RWPE1 (cell line): ENCODE measurements around the gene PLCD3.
A peak's percentile ranks its signal among the peaks of the same experiment; 100 is the strongest.

Experiments used
- CTCF ChIA-PET: fragments of 350-600 bp; sonication (Branson Sonifier 250); formaldehyde crosslinking; extraction: SDS; loops from one replicate; lab custom pipeline; 2021; lab: Yijun Ruan, JAX
- POLR2A ChIA-PET: fragments of 400-600 bp; formaldehyde crosslinking; extraction: SDS; loops from one replicate; lab custom pipeline; 2020; ENCODE audit warnings: antibody characterized with exemption; ENCODE audit not compliant: low non-redundant PET; lab: Yijun Ruan, JAX
- DNase-seq: peaks from one replicate; pipeline ENCODE4 v3.0.0; 2012; ENCODE audit warnings: low spot score
- H3K27ac ChIP-seq: fragments of 450-650 bp; 2 replicates; pipeline ENCODE4 v1.5.1; 2017
- TF ChIP-seq, protein P1 (sequence below): fragments of 450-650 bp; conservative IDR thresholded peaks from 2 replicates; pipeline ENCODE4 v1.5.1; 2017; ENCODE audit warnings: low read depth, mild to moderate bottlenecking

The PLCD3 gene

DNA sequence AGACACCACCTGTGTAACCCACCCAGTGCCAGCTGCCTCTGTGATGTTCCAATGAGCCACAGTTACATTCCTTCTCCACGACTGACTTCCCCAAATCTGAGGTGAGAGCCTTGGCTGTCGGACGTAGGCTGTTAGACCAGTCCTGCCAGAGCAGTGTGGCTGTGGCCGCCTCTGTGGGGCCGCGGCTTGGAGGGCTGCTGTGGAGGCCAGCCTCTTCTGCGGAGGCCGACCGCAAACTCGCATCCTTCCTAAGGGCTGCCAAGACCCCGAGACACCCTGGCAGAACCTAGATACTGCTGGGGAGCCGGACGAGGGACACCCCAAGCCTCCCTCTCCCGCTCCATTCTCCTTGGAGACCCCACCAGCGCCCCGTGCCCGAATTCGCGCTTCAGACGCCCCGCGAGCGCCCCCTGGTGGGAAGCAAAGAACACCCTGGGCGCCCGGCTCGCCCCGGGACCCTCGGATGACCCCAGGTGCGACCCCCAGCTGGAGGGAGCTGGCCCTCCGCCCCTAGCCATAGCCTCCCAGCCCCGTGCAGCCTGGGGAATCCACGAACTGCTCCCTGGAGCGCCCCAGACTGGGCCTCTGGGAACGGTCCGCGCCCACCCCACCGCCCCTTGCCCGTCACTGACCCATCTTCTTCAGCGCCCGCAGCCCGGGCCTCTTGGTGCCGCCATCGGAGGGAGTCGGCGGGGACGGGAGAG is 547 bp downstream of the PLCD3 start:
- DNase-seq, result no peak
- ChIA-PET POLR2A (no interaction called here), CTCF (interaction anchor here (0.6 to 2.3 kb wide), 13 partner anchors 10 to 357 kb away, joined by 3 to 11 read pairs (median 4); partner anchors contain the start of gene HEXIM1)
- TF ChIP-seq, protein P1, sequence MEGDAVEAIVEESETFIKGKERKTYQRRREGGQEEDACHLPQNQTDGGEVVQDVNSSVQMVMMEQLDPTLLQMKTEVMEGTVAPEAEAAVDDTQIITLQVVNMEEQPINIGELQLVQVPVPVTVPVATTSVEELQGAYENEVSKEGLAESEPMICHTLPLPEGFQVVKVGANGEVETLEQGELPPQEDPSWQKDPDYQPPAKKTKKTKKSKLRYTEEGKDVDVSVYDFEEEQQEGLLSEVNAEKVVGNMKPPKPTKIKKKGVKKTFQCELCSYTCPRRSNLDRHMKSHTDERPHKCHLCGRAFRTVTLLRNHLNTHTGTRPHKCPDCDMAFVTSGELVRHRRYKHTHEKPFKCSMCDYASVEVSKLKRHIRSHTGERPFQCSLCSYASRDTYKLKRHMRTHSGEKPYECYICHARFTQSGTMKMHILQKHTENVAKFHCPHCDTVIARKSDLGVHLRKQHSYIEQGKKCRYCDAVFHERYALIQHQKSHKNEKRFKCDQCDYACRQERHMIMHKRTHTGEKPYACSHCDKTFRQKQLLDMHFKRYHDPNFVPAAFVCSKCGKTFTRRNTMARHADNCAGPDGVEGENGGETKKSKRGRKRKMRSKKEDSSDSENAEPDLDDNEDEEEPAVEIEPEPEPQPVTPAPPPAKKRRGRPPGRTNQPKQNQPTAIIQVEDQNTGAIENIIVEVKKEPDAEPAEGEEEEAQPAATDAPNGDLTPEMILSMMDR, result peak; percentile 94
- peak overlapping the region; percentile 100 for H3K27ac ChIP-seq

DNA sequence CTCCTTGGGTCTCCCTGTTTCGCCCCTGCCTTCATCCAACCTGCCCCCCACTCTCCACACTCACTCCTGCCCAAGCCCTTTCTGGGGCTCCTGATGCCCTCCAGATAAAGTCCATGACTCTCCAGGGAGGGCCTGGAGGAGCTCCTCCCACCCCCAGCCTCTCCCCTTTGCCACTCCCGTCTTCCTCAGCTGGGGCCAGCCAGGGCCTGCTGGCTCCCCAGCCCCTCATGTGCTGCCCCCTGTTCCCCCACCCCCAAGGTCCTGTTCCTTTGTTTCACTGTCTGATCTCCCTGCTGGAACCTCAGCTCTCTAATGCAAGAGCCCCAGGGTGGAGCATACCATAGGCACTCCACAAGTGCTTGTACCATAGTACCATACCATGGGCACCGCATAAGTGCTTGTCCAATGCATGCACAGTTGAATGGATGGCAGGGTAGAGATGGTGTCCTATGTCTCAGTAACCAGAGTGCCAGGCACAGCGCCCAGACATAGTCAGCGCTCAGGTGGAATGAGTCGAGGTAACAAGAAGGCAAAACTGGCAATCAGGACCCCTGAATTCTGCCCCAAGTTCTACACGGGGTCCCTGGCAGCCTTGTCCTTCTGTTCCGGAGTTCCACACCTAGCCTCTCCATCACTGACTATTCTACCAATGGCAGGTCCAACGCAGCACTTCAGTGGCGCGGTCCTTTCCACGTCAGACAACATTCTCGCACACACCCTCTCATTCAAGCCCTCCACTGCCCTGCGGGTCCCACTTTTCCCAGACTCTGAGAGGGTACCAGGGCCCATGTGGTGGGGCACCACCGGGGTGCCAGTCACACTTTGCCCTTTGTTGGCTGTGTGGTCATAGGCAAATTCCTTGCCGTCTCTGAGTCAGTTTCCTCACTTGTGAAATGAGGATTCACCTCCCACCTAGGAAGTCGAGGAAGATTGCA is 1.4 kb downstream of the PLCD3 start:
- TF ChIP-seq, protein P1, result no peak
- ChIA-PET CTCF (interaction anchor here (0.6 to 2.3 kb wide), 9 partner anchors 9 to 356 kb away, joined by 3 to 11 read pairs (median 5); no protein-coding TSS in a partner anchor), POLR2A (no interaction called here)
- no peak for DNase-seq
- H3K27ac ChIP-seq, result peak overlapping the region; percentile 100

DNA sequence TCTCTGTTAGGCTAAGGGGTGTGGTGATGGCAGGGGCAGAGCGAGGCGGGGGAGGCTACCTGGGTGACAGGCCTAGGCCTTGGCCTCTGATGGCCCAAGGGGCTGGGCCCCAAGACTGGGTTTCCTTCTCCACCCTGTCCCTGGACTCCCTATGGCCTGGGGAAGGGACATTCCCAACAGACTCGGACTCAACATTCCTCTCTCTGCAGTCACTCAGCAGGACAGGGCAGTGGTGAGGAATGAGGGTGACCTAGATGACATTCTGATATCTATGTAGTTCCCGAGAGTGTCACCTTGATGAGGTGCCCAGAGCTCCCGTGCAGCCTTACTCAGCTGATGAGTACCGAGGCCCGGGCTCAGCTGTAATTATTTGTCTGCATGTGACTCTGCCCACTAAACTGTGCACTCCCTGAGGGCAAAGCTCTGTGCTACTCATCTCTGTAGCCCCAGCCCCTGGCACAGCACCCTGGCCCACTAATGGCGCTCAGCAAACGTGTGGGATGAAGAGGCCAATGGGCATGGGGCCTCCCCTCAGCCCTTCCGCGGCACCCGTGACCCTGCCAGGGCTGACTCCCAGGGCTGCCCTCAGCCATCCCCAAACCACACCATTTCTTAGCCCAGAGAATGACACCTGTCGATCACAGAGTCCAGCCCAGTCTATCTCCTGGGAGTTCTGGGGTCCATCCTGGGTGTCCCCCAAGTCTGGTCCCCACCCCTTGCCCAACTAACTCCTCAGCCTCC is 2.2 kb downstream of the PLCD3 start:
- DNase-seq, result no peak
- ChIA-PET CTCF (interaction anchor here (0.5 to 1.7 kb wide), 6 partner anchors 12 to 232 kb away, joined by 3 to 5 read pairs (median 4); no protein-coding TSS in a partner anchor), POLR2A (no interaction called here)
- TF ChIP-seq, protein P1, result no peak
- peak overlapping the region; percentile 100 for H3K27ac ChIP-seq

DNA sequence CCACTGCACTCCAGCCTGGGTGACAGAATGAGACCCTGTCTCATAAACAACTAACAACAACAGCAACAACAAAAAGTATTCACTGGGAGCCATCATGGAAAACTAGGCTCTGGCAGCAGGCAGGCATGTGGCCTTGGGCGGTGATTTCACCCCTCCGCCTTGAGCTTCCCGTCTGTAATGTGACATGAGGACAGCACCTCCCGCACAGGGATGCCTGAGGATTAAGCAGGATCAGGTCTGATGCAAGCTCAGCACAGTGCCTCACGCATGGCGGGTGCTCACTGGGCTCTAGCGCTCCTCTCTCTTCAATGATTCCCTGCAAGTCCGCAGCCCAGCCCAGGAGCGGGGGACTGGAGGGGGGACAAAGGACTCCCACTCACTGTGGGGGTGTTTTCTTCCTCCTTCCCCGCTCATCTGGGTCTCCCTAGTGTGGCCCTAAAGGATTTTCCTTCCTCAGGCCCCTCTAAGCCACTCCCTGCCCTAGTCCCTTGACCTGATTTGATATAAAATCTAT is 2.8 kb downstream of the PLCD3 start:
- H3K27ac ChIP-seq, result peak overlapping the region; percentile 100
- CTCF ChIA-PET, result interaction anchor here (0.5 to 1.0 kb wide), 7 partner anchors 12 to 232 kb away, joined by 3 to 5 read pairs (median 4); no protein-coding TSS in a partner anchor
- POLR2A ChIA-PET, result interaction anchor here (0.5 kb wide), 1 partner anchor 19 kb away, joined by 3 read pairs; no protein-coding TSS in a partner anchor
- DNase-seq, result no peak
- TF ChIP-seq, protein P1, result no peak

DNA sequence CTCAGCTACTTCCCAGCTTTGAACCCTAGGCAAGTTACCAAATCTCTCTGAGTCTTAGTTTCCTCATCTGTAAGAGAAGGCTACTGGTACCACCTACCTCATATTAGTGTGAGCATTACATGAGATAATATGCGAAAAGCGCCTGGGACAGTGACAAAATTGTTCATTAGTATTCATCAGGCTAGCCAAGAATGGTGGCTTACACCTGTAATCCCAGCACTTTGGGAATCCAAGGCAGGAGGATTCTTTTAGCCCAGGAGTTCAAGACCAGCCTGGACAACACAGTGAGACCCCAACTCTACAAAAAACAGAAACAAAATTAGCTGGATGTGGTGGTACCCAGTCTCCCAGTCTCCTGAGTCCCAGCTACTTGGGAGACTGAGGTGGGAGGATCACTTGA is 3.3 kb downstream of the PLCD3 start:
- ChIA-PET CTCF (interaction anchor here (0.6 to 1.5 kb wide), 4 partner anchors 20 to 210 kb away, joined by 3 to 5 read pairs (median 4); no protein-coding TSS in a partner anchor), POLR2A (interaction anchor here (0.5 kb wide), 1 partner anchor 20 kb away, joined by 3 read pairs; no protein-coding TSS in a partner anchor)
- TF ChIP-seq, protein P1, result no peak
- no peak for DNase-seq
- H3K27ac ChIP-seq, result peak overlapping the region; percentile 100
